T-helper 2 cell treated with Interferon-gamma antibody and Interleukin-4, amounts not matched to agents 100 ng/mL and 5 ng/mL, for 36 hours (primary cell): Measurements from ENCODE around the gene ADAMTS17. TPM values are rescaled to one million over a fixed set of nuclear protein-coding genes. Genes with fewer than 3 reads are reported as not detected.

ENCODE experiments used
- intact Hi-C: fragments of 100-400 bp; cut with micrococcal nuclease; formaldehyde crosslinking; loops from one replicate; pipeline ENCODE4 v1.15.1; 2023
- total RNA-seq: library from RNA; stranded (reverse); gene quantifications from 2 replicates; pipeline ENCODE4 v1.2.3, GENCODE V29; 2022

Gene ADAMTS17
- total RNA-seq, 1 donor from 2014 or later, result 1.7 TPM

DNA sequence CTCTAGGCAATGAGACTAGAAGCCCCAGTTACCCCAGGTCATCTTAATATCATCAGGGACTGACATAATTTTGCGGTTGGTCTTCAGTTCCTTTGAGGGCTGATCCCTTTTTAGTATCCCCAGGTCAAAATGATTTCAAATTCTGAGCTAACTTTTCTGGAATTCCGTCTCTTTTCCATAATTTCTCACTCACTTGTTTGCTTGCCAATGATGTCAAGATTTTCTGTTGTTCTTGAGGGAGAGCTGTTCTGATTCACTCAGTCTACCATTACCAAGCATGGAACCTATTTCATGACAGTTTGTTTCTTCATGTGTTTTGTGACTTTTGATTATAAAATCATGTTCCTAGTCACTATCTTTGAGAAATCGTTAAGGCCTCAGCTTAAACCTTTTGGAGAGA is 418.1 kb downstream of the ADAMTS17 start:
- intact Hi-C loops, result loop anchor here (10.0 kb wide), 1 partner anchor 1801 kb away; the partner anchor contains the start of gene TARS3

Other genes with a start within 250 kb of the ADAMTS17 start
- gene CERS3, start 187.0 kb upstream of the ADAMTS17 start, total RNA-seq, result 0.45 and 0.57 TPM in 2 replicates